ENCODE data around the gene LRRK1.
A peak's percentile ranks its signal among the peaks of the same experiment; 100 is the strongest.
"Not testable (repeated sequence)": the region's sequence is repeated elsewhere in the genome, so short reads cannot be mapped to it uniquely, and the experiment has no call there.

Gene LRRK1

DNA sequence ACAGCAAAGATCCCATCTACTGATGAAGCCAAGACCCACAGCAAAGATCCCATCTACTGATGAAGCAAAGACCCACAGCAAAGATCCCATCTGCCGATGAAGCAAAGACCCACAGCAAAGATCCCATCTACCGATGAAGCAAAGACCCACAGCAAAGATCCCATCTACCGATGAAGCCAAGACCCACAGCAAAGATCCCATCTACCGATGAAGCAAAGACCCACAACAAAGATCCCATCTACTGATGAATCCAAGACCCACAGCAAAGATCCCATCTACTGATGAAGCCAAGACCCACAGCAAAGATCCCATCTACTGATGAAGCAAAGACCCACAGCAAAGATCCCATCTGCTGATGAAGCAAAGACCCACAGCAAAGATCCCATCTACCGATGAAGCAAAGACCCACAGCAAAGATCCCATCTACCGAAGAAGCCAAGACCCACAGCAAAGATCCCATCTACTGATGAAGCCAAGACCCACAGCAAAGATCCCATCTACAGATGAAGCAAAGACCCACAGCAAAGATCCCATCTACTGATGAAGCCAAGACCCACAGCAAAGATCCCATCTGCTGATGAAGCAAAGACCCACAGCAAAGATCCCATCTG lies 176.7 kb downstream of the LRRK1 start:
- not testable (repeated sequence) for DNase-seq (ENCODE audit: low read depth in 2 of 2)

DNA sequence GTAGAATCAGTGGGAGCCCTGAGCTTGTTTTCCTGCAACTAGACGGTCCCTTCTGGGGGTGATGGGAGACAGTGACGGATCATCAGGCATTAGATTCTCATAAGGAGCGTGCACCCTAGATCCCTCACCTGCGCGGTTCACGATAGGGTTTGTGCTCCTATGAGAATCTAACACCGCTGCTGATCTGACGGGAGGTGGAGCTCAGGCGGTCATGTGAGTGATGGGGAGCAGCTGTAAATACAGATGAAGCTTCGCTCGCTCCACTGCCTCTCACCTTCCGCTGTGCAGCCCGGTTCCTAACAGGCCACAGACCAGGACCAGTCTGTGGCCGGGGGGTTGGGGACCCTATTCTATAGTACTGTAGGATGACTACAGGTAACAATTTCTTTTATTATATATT lies 178.0 kb downstream of the LRRK1 start:
- DNase-seq (ENCODE audit: low read depth in 2 of 2): no peak

DNA sequence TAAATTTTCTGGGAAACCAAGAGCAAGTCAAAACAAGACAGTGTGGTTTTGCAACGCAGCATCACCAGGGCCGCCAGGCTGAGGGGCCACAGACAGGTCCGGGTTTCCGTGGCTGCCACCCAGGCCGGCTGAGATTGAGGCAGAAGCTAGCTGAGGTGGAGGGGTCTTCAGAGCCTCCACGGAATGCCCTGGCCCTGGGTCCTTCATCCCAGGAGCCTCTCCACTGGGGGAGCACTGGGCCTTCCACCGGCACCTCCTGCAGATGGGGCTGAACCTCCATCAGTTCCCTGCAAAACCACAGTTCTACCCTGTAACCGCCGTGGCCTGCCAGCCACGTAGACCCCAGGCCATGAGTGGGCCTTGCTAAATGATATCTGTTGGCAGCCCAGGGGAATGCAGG lies 180.0 kb downstream of the LRRK1 start:
- peak in 1 of 2 donors; percentile 17 for DNase-seq (ENCODE audit: low read depth in 2 of 2)

DNA sequence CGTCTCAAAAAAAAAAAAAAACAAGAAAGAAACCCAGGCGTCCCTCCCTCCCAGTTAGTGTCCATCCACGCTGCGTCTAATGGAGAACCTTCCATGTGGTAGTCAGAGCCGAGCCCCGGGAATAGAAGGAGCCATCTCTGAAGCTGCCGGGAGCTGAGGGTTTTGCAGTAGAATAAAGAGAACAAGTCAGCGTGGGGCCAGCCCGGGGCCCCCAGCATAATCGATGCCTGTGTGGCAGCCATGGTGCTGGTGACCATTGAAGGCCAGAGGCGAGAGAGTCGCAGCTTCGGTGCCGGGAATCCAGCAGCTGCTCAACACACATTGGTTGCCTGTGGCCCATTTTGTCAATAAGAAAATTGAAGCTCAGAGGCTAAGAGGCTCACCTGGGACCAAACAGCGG lies 181.0 kb downstream of the LRRK1 start:
- DNase-seq (ENCODE audit: low read depth in 2 of 2): no peak

DNA sequence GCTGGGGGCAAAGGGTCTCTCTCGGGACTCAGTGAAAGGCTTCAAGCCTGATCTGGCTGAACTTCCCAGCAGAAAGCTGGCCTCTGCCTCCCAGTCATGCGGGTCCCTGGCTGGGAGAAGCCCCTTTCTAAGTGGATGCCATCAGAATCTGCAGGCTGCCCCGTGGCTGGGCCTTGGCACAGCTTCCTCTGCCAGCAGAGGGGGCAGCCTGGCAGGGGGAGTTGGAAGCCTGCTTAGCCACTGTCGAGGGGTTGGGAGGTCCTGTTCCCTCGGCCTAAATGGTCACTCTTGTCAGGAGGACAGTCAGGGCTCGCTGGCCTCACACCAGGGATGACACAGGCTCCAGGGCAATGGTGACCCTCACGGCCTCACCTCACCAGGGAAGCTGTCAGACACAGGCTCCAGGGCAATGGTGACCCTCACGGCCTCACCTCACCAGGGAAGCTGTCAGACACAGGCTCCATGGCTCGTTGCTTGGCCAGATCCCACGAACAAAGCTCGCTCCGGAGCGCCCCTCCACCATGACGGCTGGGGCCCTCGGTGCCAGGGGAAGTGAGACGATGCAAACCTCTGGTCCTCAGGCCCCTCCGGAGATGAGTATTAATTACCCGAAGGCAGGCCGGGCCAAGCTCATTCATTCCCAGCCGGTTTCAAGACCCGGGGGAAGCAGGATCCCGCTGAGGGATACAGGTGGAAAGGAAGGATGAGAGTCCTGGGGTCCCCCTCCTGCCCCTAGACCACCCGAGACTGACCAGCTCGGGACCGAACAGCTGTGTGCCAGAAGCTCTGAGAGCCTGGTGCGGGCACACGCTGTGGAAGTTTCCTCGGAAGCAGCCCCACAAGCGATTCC lies 181.7 kb downstream of the LRRK1 start:
- no peak for DNase-seq (ENCODE audit: low read depth in 2 of 2)

DNA sequence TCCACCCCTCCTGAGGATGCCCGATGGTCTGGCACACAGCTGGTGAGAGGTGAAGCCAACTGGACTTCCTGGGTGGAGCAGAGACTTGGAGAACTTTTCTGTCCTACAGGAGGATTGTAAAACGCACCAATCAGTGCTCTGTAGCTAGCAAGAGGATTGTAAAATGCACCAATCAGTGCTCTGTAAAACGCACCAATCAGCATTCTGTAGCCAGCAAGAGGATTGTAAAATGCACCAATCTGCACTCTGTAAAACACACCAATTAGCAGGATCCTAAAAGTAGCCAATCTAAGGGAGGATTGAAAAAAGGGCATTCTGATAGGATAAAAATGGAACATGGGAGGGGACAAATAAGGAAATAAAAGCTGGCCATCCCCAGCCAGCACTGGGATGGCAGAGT lies 182.5 kb downstream of the LRRK1 start:
- DNase-seq (ENCODE audit: low read depth in 2 of 2): no peak

DNA sequence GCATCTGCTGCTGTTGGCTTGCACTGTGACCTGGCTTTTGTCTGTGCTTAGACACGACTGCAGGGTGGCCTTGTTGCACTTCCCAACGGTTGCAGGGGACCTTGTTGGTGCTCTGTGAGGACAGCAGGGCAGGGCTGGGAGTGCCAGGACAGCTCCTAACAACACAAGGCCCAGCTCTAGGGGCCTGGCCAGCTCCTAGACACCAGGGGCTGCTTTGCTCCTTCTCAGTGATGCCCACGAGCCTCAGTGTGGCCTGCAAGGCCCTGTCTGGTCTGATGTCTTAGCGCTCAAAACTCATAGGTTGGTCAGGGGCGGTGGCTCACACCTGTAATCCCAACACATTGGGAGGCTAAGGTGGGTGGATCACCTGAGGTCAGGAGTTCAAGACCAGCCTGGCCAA lies 183.6 kb downstream of the LRRK1 start:
- DNase-seq (ENCODE audit: low read depth in 2 of 2): no peak

DNA sequence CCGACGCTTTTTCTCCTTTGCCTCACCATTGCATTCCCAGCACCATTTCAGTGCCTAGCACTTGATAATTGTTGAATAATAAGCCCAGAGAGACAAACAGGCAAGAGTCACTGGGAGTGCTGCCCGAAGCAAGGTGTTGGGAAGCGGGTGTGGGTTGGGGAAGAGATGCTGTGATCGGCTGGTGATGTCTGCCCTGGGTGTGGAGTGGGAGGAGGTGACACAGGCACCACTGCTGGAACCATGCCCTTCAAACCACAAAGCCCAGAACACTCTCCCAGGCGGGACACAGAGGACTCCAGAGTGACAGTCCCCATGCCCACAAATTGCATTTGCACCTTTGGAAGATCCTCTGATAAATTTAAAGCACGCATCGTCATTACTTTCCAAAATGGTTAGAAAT lies 184.4 kb downstream of the LRRK1 start:
- DNase-seq (ENCODE audit: low read depth in 2 of 2): no peak

DNA sequence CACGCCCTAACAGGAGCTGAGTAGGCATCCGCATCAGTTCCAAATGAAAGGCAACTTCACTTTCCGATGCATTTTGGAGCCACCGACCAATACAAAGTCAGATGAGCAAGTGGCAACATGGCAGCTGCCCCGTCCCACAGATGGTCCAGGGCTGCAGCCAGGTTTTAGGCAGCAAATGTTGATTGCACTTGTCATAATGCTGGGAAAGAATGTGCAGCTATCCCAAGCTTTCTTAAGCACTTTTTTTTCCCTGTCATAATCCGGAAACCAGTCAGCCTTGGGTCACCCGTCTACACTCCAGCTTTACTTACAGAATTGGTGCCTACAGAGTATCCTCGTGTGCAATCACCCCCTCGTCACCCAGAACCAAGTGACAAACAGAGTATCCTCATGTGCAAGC lies 185.0 kb downstream of the LRRK1 start:
- DNase-seq (ENCODE audit: low read depth in 2 of 2): no peak

DNA sequence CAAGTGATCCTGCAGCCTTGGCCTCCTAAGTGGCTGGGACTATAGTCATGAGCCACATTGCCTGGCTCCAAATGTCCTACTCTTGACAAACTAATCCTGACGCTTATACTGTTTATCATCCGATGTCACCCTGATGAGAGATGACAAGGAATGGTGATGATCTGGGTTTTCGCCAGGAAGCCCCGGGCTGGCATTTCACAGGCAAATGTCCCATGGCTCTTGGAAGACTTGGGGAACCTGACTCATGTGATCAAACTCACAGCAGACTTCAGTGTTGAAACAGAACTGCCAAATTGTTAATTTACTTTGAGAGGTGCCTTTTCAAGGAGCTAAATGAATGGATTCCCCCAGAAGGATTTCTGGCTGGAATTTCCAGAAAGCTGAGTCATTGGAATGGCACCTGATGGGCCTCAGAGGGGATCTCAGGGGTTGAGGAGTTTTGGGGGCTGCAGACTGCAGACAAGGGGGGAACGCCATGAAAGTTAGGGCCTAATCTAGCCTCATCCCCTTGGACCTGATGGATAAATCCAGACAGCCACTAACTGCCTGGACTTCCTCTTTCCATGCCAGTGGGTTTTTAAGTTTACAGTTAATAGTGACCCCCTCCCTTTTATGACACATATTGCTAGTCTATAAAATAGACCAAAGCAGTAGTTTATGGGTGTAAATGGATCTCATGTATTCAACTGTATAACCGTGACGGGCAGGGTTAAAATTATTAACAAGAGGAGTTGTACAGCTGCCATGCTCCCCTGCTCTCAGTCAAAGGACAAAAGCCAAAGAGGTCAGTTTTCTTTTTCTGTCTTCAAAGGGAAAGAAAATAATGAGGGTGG lies 186.1 kb downstream of the LRRK1 start:
- no peak for DNase-seq (ENCODE audit: low read depth in 2 of 2)

DNA sequence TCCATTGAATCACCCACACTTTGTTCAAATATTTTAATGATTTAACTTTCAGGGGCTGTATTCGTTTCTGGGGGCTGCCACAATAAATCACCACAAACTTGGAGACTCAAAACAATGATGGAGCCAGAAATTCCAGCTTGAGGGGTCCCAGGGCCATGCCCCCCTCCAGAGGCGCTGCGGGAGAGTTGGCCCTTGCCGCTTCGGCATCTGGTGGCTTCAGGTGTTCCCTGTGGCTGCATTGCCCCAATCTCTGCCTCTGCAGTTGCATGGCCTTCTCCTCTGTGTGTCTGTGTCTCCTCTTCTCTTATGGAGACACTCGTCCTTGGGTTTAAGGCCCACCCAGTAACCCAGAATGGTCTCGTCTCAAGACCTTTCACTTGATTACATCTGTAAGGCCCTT lies 187.9 kb downstream of the LRRK1 start:
- DNase-seq (ENCODE audit: low read depth in 2 of 2): no peak

DNA sequence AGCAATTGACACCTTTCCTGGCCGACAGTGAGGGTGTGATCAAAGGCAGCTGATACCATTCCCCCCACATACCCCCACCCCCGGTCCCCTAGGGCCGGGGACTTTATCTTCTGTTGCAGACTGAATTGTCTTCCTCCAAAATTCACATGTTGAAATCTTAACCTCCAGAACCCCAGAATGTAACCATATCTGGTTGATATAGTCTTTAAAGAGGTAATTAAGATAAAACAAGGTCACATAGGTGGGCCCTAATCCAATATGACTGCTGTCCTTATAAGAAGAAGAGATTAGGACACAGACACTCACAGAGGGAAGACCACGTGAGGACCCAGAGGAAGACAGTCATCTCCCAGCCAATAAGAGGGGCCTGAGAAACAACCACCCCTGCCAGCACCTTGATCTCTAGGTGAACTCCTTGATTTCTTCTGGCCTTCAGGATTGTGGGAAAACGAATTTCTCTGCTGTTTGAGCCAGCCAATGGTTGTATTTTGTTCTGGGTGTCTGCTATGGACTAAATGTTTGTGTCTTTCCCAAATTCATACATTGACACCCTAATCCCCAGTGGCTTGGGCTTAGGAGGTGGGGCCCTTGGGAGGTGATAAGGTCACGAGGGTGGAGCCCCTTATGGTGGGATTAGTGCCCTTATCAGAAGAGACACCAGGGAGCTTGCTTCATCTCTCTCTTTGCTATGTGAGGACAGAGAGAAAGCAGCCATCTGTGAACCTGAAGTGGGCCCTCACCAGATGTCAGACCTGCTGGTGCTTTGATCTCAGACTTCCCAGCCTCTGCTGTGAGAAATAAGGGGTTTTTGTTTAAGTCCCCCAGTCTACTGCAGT lies 188.7 kb downstream of the LRRK1 start:
- no peak for DNase-seq (ENCODE audit: low read depth in 2 of 2)

DNA sequence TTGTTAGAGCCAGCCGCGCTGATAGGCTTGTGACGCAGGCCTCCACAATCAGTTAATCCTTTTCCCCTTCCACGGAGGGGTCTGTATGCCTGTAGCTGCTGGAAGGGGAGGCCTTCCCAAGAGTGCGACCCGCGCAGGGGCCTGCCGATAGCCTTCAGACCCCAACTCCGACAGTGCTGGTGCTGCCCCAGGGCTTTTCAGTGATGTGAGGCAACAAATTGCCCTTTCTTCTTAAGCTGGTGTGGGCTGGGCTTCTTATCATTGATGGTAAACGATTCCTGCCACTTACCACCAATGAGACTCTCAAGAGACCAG lies 189.3 kb downstream of the LRRK1 start:
- DNase-seq (ENCODE audit: low read depth in 2 of 2): no peak

DNA sequence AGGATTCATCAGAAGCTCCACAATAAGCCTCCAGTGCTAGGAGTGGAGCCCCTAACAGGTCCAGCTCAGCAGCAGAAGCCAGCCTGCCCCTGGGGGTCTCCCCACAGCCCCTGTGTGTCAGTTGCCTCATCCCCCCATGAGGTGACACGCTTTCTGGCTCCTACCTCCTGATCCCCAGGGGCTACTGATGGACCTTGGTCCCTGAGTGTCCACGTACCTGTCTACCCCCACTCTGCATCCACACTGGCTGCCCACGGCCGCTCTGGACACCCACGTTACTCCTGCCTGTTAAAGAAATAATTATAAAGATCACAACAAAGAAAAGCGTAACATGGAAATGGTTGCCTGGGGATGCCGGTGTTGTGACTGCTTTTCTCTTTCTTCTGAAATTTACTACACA lies 189.6 kb downstream of the LRRK1 start:
- no peak for DNase-seq (ENCODE audit: low read depth in 2 of 2)

DNA sequence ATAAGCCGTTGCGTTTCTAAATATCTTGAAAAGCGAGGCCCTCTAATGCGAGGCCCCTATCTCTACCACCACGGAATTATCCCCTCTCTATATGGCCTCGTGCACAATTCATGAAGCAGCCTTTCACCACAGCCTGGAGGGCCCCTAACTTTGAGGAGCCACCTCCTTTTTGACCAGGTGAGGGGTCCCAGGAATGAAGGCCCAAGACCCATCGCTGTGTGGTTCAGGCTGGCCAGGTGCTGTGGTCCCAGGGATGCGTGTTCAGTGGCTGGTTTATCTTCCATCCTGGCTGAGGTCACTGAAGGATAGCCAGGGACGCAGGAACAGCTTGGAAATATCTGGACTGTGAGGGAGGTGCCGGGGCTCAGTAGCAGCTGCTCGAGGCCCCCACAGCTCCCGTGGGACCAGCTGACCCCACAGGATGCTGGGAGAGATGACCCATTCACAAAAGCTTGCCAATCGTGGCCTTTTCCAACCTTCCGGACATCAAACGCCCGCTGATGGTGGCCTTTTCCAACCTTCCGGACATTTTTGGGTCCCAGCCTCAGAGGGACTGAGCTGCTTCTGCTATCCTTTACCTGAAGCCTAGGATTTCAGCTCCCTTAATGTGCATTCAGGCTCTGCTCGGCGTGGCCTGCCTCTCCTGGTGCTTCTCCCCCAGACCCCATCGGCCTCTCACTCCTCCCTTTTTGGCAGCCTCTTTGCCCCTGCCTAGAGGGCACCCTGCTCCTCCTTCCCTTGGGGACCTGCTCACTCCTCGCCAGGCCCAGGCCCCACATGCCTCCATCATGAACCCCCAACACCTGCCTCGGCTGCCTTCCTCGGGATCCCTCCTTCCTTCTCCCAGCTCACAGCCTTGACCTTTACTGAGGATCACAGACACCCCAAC lies 191.8 kb downstream of the LRRK1 start:
- no peak for DNase-seq (ENCODE audit: low read depth in 2 of 2)

DNA sequence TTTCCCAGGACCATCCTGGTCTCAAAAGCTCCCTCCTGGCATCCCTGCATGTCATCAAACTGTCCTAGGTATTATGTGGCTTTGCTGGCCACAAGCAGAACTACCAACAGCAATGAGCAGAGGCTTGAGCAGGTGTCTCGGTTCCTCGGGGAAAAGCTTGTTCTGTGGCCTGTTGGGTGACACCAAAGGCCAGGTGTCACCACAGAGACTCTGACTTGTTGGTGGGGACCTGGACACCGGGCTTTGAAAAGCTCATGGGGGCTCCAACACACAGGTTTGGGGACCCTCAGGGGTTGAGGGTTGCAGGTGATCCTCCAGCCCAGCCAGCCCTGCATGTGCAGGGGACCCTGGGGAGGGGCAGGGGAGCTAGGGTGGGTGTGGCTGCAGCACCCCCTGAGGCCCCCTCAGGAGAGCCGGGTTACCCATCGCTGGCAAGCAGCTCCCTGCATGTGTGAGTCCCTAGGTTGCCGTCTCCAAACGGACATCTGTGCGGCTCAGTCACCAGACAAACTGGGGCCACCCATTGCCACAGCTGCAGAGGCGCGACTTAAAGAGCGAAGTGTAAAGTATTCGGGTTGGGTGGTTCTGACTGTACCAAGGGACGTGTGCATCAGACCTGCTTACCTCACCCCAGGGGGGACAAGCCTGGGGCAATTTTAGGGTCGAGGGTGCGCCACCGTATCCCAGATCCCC lies 192.6 kb downstream of the LRRK1 start:
- DNase-seq (ENCODE audit: low read depth in 2 of 2): no peak

DNA sequence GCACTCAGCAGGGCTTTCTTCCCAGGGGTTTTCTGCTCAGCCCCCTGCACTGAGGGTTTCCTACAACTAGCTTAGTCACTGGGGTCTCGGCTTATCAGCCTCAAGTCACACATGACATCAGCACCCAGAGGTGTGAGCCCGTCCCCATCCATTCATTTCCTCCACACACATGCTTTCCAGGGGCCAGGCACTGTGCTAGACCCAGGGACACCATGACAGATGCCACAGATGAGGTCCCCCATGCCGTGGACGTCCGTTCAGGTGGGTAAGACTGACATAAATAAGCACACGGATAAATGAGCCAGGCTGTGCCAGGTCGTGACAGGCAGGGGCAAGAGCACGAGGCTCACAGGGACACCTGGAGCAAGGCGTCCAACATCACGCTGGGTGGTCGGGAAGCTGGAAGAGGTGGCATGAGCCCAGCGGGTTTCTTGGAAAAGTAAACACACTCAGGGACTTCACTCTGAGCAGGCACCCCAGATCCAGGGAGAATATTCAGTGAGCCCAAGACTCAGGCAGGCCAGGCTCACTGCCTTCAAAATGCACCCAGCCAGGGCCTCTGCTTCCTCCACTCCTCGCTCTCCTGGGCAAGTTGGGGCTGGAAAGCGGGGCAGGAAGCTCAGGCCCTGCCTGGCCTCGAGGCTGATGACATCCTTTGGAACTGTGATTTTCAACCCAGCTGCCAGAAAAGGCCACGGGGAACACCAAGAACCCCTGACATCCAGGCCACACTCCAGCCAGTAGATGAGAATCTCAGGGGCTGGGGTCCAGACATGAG lies 193.4 kb downstream of the LRRK1 start:
- DNase-seq (ENCODE audit: low read depth in 2 of 2): no peak

DNA sequence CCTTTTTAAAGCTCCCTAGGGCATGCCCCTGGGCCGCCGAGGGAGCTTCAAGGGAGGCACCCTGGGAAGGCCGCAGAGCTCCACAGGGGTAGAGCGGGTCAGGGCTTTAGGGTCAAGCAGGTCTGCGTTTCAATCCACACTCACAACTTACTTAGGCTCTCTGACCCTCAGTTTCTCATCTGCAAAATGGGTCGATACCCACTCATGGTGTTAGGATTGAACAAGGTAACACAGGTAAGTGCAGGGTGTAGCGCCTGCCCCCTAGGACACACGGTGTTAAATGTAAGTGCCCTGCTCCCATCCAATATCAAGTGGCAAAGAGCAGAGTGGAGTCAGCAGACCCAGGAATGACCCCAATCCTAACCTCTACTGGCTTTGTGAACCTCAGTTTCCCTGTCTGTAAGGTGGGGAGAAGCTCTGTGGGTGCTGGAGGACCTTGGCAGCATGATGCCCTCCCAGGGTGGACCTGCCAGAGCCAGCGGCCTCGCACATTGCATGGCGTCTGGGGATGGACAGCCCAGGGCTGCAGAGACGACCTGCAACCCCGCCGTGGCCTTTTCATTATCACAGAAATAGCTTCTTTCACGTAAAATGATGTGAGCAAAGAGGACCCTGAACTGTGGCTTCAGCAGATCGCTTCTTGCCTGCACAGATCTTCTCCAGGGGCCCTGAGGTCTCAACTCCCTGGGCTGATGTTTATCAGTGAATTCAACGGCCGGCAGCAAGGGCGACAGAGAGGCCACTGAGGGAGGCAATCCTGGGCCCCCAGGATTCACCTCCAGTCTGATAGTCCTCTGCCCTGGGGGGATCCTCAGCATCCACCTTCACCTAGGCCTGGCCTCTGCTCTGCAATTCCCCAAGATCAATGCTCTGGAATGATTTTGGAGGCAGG lies 194.2 kb downstream of the LRRK1 start:
- no peak for DNase-seq (ENCODE audit: low read depth in 2 of 2)

DNA sequence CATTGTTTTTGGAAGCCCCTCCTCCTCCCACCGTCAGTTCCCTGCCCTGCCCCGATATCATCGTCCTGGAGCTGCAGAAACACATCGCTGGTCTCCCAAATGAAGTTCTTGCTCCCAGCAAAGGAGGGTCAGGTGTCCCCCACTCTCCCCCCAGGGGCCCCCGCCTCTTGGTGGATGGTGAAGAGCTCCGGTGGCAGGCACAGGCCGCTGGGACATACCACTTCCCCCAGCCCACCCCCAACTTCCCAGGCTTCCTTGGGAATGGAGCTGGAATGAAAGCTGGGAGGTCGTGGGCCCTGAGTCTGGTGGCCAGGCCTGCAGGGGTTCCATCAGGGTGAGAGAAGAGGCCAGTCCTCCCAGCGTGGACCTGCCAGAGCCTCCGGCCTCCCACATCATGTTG lies 195.0 kb downstream of the LRRK1 start:
- no peak for DNase-seq (ENCODE audit: low read depth in 2 of 2)

All from stimulated activated CD8-positive, alpha-beta memory T cell treated with anti-CD3 and anti-CD28 coated beads, Interleukin-2, amount 100 ng/mL, for 48 hours (primary cell).